Measurements from ENCODE around the gene MRTO4. TPM values are rescaled to one million over a fixed set of nuclear protein-coding genes. Genes with fewer than 3 reads are reported as not detected.
A peak's percentile ranks its signal among the peaks of the same experiment; 100 is the strongest.

Gene MRTO4
- total RNA-seq, 3 donors from 2014 or later (not counting 1 experiment from before 2014, with no cell fraction given): 9.7 to 15.8 (median 13.5) TPM

DNA sequence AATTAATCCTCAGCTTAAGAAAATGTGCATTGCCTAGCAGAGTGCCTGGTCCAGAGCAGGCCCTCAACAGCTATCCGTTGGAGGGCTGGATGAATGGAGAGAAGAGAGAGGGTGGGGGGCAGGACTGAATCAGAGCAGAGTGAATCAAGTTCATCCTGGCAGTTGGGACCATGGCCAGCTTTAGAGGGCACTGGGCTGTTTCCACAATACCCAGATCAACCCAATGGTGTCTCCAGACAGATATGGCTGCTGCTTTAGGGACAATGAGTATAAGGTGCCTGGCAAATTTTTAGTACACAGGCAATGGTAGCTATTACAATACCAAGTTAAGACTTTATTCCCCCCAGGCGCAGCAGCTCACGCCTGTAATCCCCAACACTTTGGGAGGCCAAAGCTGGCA lies 17.4 kb upstream of the MRTO4 start:
- no peak overlapping the region for H3K4me3 ChIP-seq (ENCODE audit: low read length)
- WGBS (ENCODE audit: insufficient coverage): 100% methylated on average over 3 of the region's 3 CpGs
- ATAC-seq: no peak
- TF ChIP-seq, protein P1, sequence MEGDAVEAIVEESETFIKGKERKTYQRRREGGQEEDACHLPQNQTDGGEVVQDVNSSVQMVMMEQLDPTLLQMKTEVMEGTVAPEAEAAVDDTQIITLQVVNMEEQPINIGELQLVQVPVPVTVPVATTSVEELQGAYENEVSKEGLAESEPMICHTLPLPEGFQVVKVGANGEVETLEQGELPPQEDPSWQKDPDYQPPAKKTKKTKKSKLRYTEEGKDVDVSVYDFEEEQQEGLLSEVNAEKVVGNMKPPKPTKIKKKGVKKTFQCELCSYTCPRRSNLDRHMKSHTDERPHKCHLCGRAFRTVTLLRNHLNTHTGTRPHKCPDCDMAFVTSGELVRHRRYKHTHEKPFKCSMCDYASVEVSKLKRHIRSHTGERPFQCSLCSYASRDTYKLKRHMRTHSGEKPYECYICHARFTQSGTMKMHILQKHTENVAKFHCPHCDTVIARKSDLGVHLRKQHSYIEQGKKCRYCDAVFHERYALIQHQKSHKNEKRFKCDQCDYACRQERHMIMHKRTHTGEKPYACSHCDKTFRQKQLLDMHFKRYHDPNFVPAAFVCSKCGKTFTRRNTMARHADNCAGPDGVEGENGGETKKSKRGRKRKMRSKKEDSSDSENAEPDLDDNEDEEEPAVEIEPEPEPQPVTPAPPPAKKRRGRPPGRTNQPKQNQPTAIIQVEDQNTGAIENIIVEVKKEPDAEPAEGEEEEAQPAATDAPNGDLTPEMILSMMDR (IDR thresholded peaks at IDR 0.05): no peak
- no peaks in the 10 kb centered on the region for H3K27me3 Mint-ChIP-seq (ENCODE audit: low read depth in 2 of 2)
- H3K4me1 ChIP-seq (ENCODE audit: control insufficient read depth, insufficient read depth, low read length): no peaks in the 10 kb centered on the region
- no peak for DNase-seq
- H3K27me3 ChIP-seq (ENCODE audit: control insufficient read depth, insufficient read depth, low read length): no peaks in the 10 kb centered on the region
- intact Hi-C loops (cut with micrococcal nuclease): no loop called here
- H3K9me3 ChIP-seq (ENCODE audit: control insufficient read depth, insufficient read depth, low read length): no peaks in the 10 kb centered on the region
- H3K36me3 Mint-ChIP-seq: peaks cover 13% of the 10 kb centered on the region
- H3K27ac ChIP-seq (ENCODE audit: low read length): no peak overlapping the region
- no peak overlapping the region for H3K4me3 Mint-ChIP-seq
- no peak overlapping the region for H3K27ac Mint-ChIP-seq
- no peaks in the 10 kb centered on the region for H3K9me3 Mint-ChIP-seq
- H3K4me1 Mint-ChIP-seq: no peaks in the 10 kb centered on the region
- peaks cover 75% of the 10 kb centered on the region for H3K36me3 ChIP-seq (ENCODE audit: control insufficient read depth, insufficient read depth, low read length)

DNA sequence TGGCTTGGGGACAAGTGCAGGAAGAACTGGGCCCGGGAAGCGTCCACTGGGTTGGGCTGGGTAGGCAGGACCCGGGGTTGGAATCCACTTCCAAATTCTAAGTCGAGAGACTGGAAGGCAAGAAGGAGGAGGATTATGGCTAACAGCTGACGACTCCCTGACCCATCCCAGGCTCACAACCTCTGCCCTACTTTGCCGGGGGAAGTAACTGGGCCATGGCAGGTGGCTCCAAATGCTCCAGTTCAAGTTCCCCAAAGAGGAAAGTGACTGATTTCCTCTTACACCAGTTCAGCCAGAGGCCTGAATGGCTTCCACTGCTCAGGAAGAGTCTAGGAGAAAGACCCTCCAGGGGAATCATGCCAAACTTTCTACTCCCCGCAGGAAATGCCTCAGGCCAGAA lies 11.7 kb upstream of the MRTO4 start:
- no peak overlapping the region for H3K4me3 ChIP-seq (ENCODE audit: low read length)
- Mint-ChIP-seq H3K36me3 (peaks cover 6% of the 10 kb centered on the region), H3K9me3 (no peaks in the 10 kb centered on the region), H3K27ac (no peak overlapping the region), H3K4me1 (peaks cover 0 to 3% of the 10 kb centered on the region in 2 donors), H3K4me3 (no peak overlapping the region), H3K27me3 (ENCODE audit: low read depth in 2 of 2) (no peaks in the 10 kb centered on the region)
- no peaks in the 10 kb centered on the region for H3K9me3 ChIP-seq (ENCODE audit: control insufficient read depth, insufficient read depth, low read length)
- H3K36me3 ChIP-seq (ENCODE audit: control insufficient read depth, insufficient read depth, low read length): peaks cover 69% of the 10 kb centered on the region
- 100% methylated on average over 7 of the region's 7 CpGs for WGBS (ENCODE audit: insufficient coverage)
- no peaks in the 10 kb centered on the region for H3K4me1 ChIP-seq (ENCODE audit: control insufficient read depth, insufficient read depth, low read length)
- ATAC-seq: no peak
- H3K27me3 ChIP-seq (ENCODE audit: control insufficient read depth, insufficient read depth, low read length): no peaks in the 10 kb centered on the region
- no peak overlapping the region for H3K27ac ChIP-seq (ENCODE audit: low read length)
- no peak for DNase-seq
- TF ChIP-seq, protein P1 (IDR thresholded peaks at IDR 0.05): no peak
- intact Hi-C loops (cut with micrococcal nuclease): no loop called here

DNA sequence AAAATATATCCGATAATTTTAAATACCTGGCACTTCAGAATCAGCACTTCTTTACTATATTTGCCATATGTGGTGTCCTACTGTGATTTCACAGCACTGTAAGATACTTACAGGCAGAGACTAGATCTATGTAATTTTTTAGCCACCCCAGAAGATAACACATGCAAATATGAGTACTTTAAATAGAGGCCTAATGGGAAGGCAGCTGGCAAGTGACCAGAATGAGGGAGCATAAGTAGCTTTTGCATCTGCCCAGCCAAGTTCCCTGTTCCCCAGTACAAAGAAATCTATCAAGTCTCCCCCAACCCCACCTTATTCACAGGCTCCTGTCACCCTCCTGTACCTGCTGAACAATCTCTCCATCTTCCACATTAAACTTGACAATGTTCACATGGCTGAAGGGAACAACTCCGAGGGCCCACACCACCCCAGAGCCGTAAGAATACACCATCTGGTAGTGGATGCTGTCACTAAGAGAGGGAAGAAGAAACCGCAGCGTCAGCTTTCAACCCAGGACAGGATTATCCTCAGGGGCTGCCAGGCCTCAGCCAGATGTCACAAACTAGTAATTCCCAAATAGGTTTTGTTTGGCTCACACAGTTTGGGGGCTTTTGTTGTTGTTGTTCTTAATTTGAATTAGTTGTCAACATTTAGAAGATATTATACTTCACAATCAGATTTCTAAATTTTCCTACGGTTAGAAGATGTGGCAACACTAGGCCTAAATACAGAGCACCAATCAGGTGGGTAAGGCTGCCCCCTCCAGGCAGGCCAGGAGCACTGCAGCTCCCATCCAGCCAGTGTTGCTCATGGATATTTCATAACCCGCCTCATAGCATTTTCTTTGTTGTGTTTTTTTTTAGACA lies 10.7 kb upstream of the MRTO4 start:
- Histone ChIP-seq H3K9me3 (ENCODE audit: control insufficient read depth, insufficient read depth, low read length) (no peaks in the 10 kb centered on the region), H3K36me3 (ENCODE audit: control insufficient read depth, insufficient read depth, low read length) (peaks cover 67% of the 10 kb centered on the region), H3K4me3 (ENCODE audit: low read length) (no peak overlapping the region), H3K27ac (ENCODE audit: low read length) (no peak overlapping the region), H3K4me1 (ENCODE audit: control insufficient read depth, insufficient read depth, low read length) (no peaks in the 10 kb centered on the region), H3K27me3 (ENCODE audit: control insufficient read depth, insufficient read depth, low read length) (no peaks in the 10 kb centered on the region)
- ATAC-seq (peak; percentile 91 to 100 (median 97)), DNase-seq (peak; percentile 53 to 79)
- Mint-ChIP-seq H3K4me1 (peaks cover 0 to 3% of the 10 kb centered on the region in 2 donors), H3K36me3 (peaks cover 6% of the 10 kb centered on the region), H3K27me3 (ENCODE audit: low read depth in 2 of 2) (no peaks in the 10 kb centered on the region), H3K27ac (peak overlapping the region; percentile 69 to 72), H3K9me3 (no peaks in the 10 kb centered on the region), H3K4me3 (no peak overlapping the region)
- WGBS (ENCODE audit: insufficient coverage): 84% methylated on average over 7 of the region's 7 CpGs
- intact Hi-C loops (cut with micrococcal nuclease): loop anchor here (1.0 kb wide), 1 partner anchor 62 kb away; no protein-coding TSS in a partner anchor
- TF ChIP-seq, protein P1 (IDR thresholded peaks at IDR 0.05): peak; percentile 95

Measured in natural killer cell (primary cell).